NCI-H69 (cell line): Measurements from ENCODE around the gene MYLK.

Experiments
- DNase-seq: peaks from one replicate; lab custom pipeline; 2025; lab: John Stamatoyannopoulos, UW

Gene MYLK

GRCh38 chr3:123872621-123873020 is 11.5 kb downstream of the MYLK start:
- peak; percentile 1 for DNase-seq

GRCh38 chr3:123871946-123872345 is 12.2 kb downstream of the MYLK start:
- peak; percentile 77 for DNase-seq

- DNase-seq, result no peak
Measured at GRCh38 chr3:123870033-123870432, 14.1 kb downstream of the MYLK start.

GRCh38 chr3:123869165-123869564 is 15.0 kb downstream of the MYLK start:
- peak; percentile 12 for DNase-seq

GRCh38 chr3:123864706-123865105 is 19.4 kb downstream of the MYLK start:
- no peak for DNase-seq

GRCh38 chr3:123862152-123862551 is 22.0 kb downstream of the MYLK start:
- no peak for DNase-seq

- DNase-seq, result peak; percentile 29
Measured at GRCh38 chr3:123861081-123861836, 22.9 kb downstream of the MYLK start.

- DNase-seq, result no peak
Measured at GRCh38 chr3:123859177-123859576, 25.0 kb downstream of the MYLK start.

- no peak for DNase-seq
Measured at GRCh38 chr3:123854905-123855304, 29.2 kb downstream of the MYLK start.

- DNase-seq, result no peak
Measured at GRCh38 chr3:123853686-123854372, 30.3 kb downstream of the MYLK start.

- DNase-seq, result no peak
Measured at GRCh38 chr3:123847209-123847608, 36.9 kb downstream of the MYLK start.

GRCh38 chr3:123843668-123844067 is 40.5 kb downstream of the MYLK start:
- DNase-seq, result no peak

- DNase-seq, result no peak
Measured at GRCh38 chr3:123842711-123843110, 41.4 kb downstream of the MYLK start.

GRCh38 chr3:123841476-123842238 is 42.5 kb downstream of the MYLK start:
- DNase-seq, result no peak

- no peak for DNase-seq
Measured at GRCh38 chr3:123840961-123841360, 43.2 kb downstream of the MYLK start.

GRCh38 chr3:123837858-123838257 is 46.3 kb downstream of the MYLK start:
- DNase-seq, result no peak

- no peak for DNase-seq
Measured at GRCh38 chr3:123834631-123835030, 49.5 kb downstream of the MYLK start.

- DNase-seq, result no peak
Measured at GRCh38 chr3:123833398-123833785, 50.7 kb downstream of the MYLK start.

GRCh38 chr3:123832692-123833397 is 51.3 kb downstream of the MYLK start:
- no peak for DNase-seq

GRCh38 chr3:123831420-123831819 is 52.7 kb downstream of the MYLK start:
- no peak for DNase-seq

- DNase-seq, result no peak
Measured at GRCh38 chr3:123821920-123822319, 62.2 kb downstream of the MYLK start.

- DNase-seq, result no peak
Measured at GRCh38 chr3:123819949-123820348, 64.2 kb downstream of the MYLK start.
